Colonic mucosa (tissue), 4 donors: Measurements from ENCODE around the gene GRK5. TPM values are rescaled to one million over a fixed set of nuclear protein-coding genes. Genes with fewer than 3 reads are reported as not detected.
A peak's percentile ranks its signal among the peaks of the same experiment; 100 is the strongest.

Experiments used
- DNase-seq: peaks from one replicate; pipeline ENCODE4 v3.0.0-alpha.2; 2020
- H3K27ac ChIP-seq: fragments of 200-600 bp; one replicate; pipeline ENCODE4 v1.8.0; 2021
- H3K27me3 ChIP-seq: fragments of 200-600 bp; one replicate; pipeline ENCODE4 v1.8.0; 2021
- H3K36me3 ChIP-seq: fragments of 200-600 bp; one replicate; pipeline ENCODE4 v1.8.0; 2021
- H3K4me1 ChIP-seq: fragments of 200-600 bp; one replicate; pipeline ENCODE4 v1.8.0; 2021; ENCODE audit warnings: mild to moderate bottlenecking
- H3K4me3 ChIP-seq: fragments of 200-600 bp; one replicate; pipeline ENCODE4 v1.8.0; 2021
- H3K9ac ChIP-seq, 2 donors: one replicate each; pipeline ENCODE4 v1.7.0; 2013; ENCODE audit warnings: control low read depth in 2 of 2, low read depth in 2 of 2, low read length in 2 of 2
- H3K9me3 ChIP-seq: fragments of 200-600 bp; one replicate; pipeline ENCODE4 v1.8.0; 2021
- CTCF ChIP-seq: fragments of 200-600 bp; IDR thresholded peaks from one replicate; pipeline ENCODE4 v1.8.0; 2022; ENCODE audit warnings: antibody characterized with exemption, mild to moderate bottlenecking
- intact Hi-C: fragments of 100-400 bp; cut with DNase I; formaldehyde crosslinking; loops from one replicate; pipeline ENCODE4 v1.14.1; 2022
- total RNA-seq, 2 donors: library from RNA; stranded (reverse); fragmentation: NEBNext Ultra II Directional in 1 of 2; extraction: Animal tissue kit (Norgen Biotek cat#: 25700) in 1 of 2; gene quantifications; one replicate each; pipeline ENCODE4 v1.2.1, GENCODE V29; 2021
- donor health status: healthy.
- donor health status: DM: no; HTN: no; CAD: no.
- donor health status: DM: no; HTN: no; CAD: no.

Gene GRK5
- total RNA-seq, 2 donors from 2014 or later: 4.6 to 12.7 TPM

DNA sequence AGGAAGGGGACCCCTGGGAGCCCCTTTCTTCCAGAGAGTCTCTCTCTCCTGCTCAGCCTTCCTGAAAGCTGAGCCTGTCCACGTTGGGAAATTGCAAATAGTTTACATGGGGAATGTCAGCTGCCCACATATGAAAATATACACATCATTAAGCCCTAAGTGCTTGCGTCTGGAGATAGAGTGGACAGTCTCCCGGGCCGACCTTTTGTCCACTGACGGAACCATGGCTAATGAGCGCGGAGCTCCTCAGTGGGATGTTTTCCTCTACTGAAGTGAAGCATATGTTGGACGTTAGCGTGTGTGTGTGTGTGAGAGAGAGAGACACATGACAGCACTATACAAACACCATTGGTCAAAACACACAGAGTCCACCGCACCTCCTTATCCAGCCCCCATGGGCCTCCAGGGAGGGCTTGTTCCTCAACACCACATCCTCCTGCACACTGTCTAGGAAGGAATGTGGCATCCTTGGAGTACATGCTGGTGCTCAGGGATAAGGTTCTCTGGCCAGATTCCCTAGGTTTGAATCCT lies 206.8 kb downstream of the GRK5 start:
- DNase-seq: no peak
- Histone ChIP-seq H3K4me3 (no peak overlapping the region), H3K9ac (no peak overlapping the region), H3K27me3 (no peaks in the 10 kb centered on the region), H3K27ac (peak overlapping the region; percentile 44), H3K36me3 (no peaks in the 10 kb centered on the region), H3K4me1 (no peaks in the 10 kb centered on the region), H3K9me3 (no peaks in the 10 kb centered on the region)
- intact Hi-C loops: no loop called here
- no peak for TF ChIP-seq CTCF

- TF ChIP-seq CTCF: no peak
- Histone ChIP-seq H3K27ac (no peak overlapping the region), H3K9me3 (no peaks in the 10 kb centered on the region), H3K4me3 (no peak overlapping the region), H3K9ac (no peak overlapping the region), H3K27me3 (no peaks in the 10 kb centered on the region), H3K36me3 (no peaks in the 10 kb centered on the region), H3K4me1 (no peaks in the 10 kb centered on the region)
- no peak for DNase-seq
- intact Hi-C loops: no loop called here
Measured at GRCh38 chr10:119415121-119415520, 207.8 kb downstream of the GRK5 start.

- no peak overlapping the region for H3K27ac ChIP-seq
- DNase-seq: no peak
- no peak for TF ChIP-seq CTCF
- H3K4me1 ChIP-seq: no peaks in the 10 kb centered on the region
- no peak overlapping the region for H3K9ac ChIP-seq
- no peaks in the 10 kb centered on the region for H3K36me3 ChIP-seq
- no peaks in the 10 kb centered on the region for H3K27me3 ChIP-seq
- no peaks in the 10 kb centered on the region for H3K9me3 ChIP-seq
- H3K4me3 ChIP-seq: no peak overlapping the region
- intact Hi-C loops: loop anchor here (2.0 kb wide), 1 partner anchor 217 kb away; no protein-coding TSS in a partner anchor
Measured at GRCh38 chr10:119415536-119416503, 208.4 kb downstream of the GRK5 start.

DNA sequence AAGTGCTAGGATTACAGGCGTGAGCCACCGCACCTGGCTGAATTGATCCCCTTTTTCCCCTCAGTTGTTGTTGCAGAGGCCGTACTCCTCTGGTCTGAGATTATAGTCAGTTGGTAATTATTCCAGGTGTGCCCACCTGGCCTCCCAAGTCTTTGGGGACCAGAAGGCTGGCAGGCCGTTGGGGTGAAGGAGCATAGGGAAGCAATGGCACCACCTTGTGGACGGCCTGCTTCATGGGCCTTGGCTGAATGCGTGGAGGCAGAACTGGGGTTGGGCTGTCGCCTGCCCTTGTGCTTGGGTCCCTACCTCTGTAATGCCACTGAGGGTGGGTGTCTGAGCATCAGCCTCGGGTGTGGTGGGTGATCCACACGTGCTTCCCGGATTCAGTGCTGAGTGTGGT lies 209.5 kb downstream of the GRK5 start:
- no peak overlapping the region for H3K9ac ChIP-seq
- no peaks in the 10 kb centered on the region for H3K27me3 ChIP-seq
- H3K36me3 ChIP-seq: no peaks in the 10 kb centered on the region
- peak; percentile 58 for DNase-seq
- H3K4me3 ChIP-seq: no peak overlapping the region
- peak; percentile 81 for TF ChIP-seq CTCF
- H3K4me1 ChIP-seq: no peaks in the 10 kb centered on the region
- intact Hi-C loops: loop anchor here (2.0 kb wide), 1 partner anchor 218 kb away; no protein-coding TSS in a partner anchor
- H3K27ac ChIP-seq: no peak overlapping the region
- H3K9me3 ChIP-seq: no peaks in the 10 kb centered on the region

- Histone ChIP-seq H3K27ac (no peak overlapping the region), H3K9ac (no peak overlapping the region), H3K27me3 (no peaks in the 10 kb centered on the region), H3K4me1 (no peaks in the 10 kb centered on the region), H3K9me3 (no peaks in the 10 kb centered on the region), H3K4me3 (no peak overlapping the region), H3K36me3 (no peaks in the 10 kb centered on the region)
- intact Hi-C loops: loop anchor here (2.0 kb wide), 1 partner anchor 219 kb away; no protein-coding TSS in a partner anchor
- no peak for TF ChIP-seq CTCF
- no peak for DNase-seq
Measured at GRCh38 chr10:119417852-119418251, 210.5 kb downstream of the GRK5 start.
